HUES48 (cell line): ENCODE measurements around the gene RARB.

Experiments
- H3K27ac ChIP-seq: one replicate; pipeline ENCODE4 v1.7.0; 2013; ENCODE audit warnings: low read depth, low read length, inconsistent platforms
- H3K27me3 ChIP-seq: 2 replicates; pipeline ENCODE4 v1.6.1; 2013; ENCODE audit warnings: mild to moderate bottlenecking, low read length; ENCODE audit not compliant: control insufficient read depth, insufficient read depth
- H3K36me3 ChIP-seq: 2 replicates; pipeline ENCODE4 v1.6.1; 2013; ENCODE audit warnings: low read length; ENCODE audit not compliant: control insufficient read depth, insufficient read depth
- H3K4me1 ChIP-seq: 2 replicates; pipeline ENCODE4 v1.6.1; 2013; ENCODE audit warnings: mild to moderate bottlenecking, low read length; ENCODE audit not compliant: control insufficient read depth, insufficient read depth
- H3K4me3 ChIP-seq: 2 replicates; pipeline ENCODE4 v1.5.1; 2013; ENCODE audit warnings: mild to moderate bottlenecking, low read depth, low read length
- H3K9ac ChIP-seq: 2 replicates; pipeline ENCODE4 v1.6.1; 2013; ENCODE audit warnings: mild to moderate bottlenecking, low read depth, low read length, moderate library complexity
- H3K9me3 ChIP-seq: 2 replicates; pipeline ENCODE4 v1.6.1; 2013; ENCODE audit warnings: low read length; ENCODE audit not compliant: control insufficient read depth, insufficient read depth

The RARB gene

DNA sequence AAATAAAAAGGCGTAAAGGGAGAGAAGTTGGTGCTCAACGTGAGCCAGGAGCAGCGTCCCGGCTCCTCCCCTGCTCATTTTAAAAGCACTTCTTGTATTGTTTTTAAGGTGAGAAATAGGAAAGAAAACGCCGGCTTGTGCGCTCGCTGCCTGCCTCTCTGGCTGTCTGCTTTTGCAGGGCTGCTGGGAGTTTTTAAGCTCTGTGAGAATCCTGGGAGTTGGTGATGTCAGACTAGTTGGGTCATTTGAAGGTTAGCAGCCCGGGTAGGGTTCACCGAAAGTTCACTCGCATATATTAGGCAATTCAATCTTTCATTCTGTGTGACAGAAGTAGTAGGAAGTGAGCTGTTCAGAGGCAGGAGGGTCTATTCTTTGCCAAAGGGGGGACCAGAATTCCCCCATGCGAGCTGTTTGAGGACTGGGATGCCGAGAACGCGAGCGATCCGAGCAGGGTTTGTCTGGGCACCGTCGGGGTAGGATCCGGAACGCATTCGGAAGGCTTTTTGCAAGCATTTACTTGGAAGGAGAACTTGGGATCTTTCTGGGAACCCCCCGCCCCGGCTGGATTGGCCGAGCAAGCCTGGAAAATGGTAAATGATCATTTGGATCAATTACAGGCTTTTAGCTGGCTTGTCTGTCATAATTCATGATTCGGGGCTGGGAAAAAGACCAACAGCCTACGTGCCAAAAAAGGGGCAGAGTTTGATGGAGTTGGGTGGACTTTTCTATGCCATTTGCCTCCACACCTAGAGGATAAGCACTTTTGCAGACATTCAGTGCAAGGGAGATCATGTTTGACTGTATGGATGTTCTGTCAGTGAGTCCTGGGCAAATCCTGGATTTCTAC, at the start of gene RARB:
RARB (plus strand) TSS at position 322 of the 847 bp plus-strand sequence; CDS start at position 791, 469 bp downstream.
- peak within 1 kb of the TSS; percentile 63 for H3K27ac ChIP-seq
- H3K27me3 ChIP-seq = peaks cover 17% of the 10 kb centered on the region
- H3K4me1 ChIP-seq = peaks cover 79% of the 10 kb centered on the region
- H3K9me3 ChIP-seq = no peaks in the 10 kb centered on the region
- peak within 1 kb of the TSS; percentile 60 for H3K4me3 ChIP-seq
- peak within 1 kb of the TSS; percentile 23; the same call in 1 of the 2 replicates for H3K9ac ChIP-seq
- H3K36me3 ChIP-seq = no peaks in the 10 kb centered on the region

DNA sequence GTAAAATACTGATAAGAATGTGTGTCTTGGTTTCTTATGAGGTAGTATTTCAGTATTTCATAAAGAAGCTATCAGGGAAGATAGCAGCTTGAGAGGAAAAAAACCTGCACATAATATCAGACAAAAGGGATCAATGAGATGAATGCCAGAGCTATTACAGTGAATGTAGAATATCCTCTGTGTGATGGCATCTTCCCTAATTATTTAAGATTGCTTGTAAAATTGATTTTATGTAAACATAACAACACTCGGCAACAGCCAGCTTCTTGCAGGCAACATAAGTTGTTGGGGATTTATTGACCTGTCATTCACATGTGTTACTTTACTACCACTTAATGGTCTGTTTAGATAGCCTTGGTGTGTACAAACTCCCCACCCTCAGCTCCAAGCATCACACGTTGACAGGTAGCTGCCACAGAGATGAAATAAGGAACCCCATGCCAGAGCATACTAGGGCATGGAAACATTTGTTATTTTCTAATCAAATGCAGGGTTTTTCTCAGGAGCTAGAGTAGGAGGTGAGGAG, 49.2 kb upstream of the RARB start:
- no peak overlapping the region for H3K4me3 ChIP-seq
- H3K9ac ChIP-seq = no peak overlapping the region
- no peaks in the 10 kb centered on the region for H3K36me3 ChIP-seq
- no peaks in the 10 kb centered on the region for H3K9me3 ChIP-seq
- H3K4me1 ChIP-seq = no peaks in the 10 kb centered on the region; the same call in 1 of the 2 replicates
- no peak overlapping the region for H3K27ac ChIP-seq
- H3K27me3 ChIP-seq = no peaks in the 10 kb centered on the region

DNA sequence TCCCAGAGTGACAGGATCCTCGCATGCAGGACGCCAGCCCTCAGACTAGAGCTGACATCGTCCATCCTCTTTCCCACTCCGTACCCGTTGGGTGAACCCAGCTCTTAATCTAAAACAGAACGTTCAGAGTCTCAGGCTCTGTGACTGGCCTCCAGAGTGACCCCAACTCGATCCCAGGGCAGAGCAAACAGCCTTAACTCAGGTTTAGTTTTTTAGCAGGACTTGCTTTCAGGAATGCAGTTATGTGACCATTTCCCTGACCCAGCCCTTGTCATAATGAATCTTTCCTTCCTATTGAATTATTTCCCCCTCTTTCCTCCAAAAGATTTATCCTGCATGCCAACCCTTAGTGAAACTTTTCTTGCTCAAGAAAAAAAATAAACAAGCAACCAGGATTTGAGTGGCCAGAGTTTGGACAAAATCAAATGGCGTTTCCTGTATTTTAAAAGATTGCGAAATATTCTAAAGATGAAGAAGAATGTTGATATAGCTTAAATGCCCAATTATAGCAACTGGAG, 47.8 kb upstream of the RARB start:
- Histone ChIP-seq H3K36me3 (no peaks in the 10 kb centered on the region), H3K27me3 (no peaks in the 10 kb centered on the region), H3K27ac (no peak overlapping the region), H3K4me3 (no peak overlapping the region), H3K9me3 (no peaks in the 10 kb centered on the region), H3K9ac (no peak overlapping the region), H3K4me1 (no peaks in the 10 kb centered on the region; the same call in 1 of the 2 replicates)

DNA sequence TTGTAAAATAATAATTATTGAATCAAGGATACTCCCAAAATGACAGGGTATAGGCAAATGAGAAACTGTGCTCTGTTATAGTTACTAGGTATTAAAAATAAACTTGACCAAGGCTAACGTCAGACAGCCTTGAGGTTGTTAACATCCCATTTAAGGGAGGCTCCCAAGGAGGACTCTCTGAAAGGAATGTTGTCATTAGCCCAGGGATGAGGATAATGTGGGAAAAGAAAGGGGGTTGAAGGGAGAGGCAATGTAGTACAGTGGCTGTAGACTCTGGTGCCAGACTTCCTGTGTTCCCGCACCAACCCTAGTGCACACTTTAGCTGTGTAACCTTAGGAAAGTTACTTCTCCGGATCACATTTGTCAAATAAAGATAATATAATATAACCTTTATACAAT, 47.0 kb upstream of the RARB start:
- Histone ChIP-seq H3K9ac (no peak overlapping the region), H3K36me3 (no peaks in the 10 kb centered on the region), H3K4me1 (no peaks in the 10 kb centered on the region; the same call in 1 of the 2 replicates), H3K4me3 (no peak overlapping the region), H3K27me3 (no peaks in the 10 kb centered on the region), H3K9me3 (no peaks in the 10 kb centered on the region), H3K27ac (no peak overlapping the region)

DNA sequence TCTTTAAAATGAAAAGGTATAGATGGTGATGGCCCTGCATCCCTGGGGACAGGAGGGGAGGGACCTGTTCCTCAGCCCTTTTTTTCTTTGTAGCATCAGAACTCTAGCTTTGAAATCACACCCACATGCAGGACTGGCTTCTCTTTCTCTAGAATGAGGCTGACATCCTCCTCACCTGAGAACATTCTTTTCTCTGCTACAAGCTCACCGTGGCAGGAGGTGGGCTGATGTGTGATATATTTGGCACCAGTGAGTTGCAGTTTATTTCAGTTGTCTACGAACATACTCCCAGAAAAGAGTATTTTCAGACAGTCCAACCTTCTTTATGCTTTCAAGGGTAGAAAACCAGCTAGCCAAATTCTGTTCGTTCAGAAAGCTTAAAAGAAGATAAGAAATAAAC, 43.6 kb upstream of the RARB start:
- H3K27me3 ChIP-seq = no peaks in the 10 kb centered on the region
- no peak overlapping the region for H3K9ac ChIP-seq
- no peaks in the 10 kb centered on the region; the same call in 1 of the 2 replicates for H3K4me1 ChIP-seq
- no peaks in the 10 kb centered on the region for H3K36me3 ChIP-seq
- no peaks in the 10 kb centered on the region for H3K9me3 ChIP-seq
- H3K4me3 ChIP-seq = no peak overlapping the region
- H3K27ac ChIP-seq = no peak overlapping the region

DNA sequence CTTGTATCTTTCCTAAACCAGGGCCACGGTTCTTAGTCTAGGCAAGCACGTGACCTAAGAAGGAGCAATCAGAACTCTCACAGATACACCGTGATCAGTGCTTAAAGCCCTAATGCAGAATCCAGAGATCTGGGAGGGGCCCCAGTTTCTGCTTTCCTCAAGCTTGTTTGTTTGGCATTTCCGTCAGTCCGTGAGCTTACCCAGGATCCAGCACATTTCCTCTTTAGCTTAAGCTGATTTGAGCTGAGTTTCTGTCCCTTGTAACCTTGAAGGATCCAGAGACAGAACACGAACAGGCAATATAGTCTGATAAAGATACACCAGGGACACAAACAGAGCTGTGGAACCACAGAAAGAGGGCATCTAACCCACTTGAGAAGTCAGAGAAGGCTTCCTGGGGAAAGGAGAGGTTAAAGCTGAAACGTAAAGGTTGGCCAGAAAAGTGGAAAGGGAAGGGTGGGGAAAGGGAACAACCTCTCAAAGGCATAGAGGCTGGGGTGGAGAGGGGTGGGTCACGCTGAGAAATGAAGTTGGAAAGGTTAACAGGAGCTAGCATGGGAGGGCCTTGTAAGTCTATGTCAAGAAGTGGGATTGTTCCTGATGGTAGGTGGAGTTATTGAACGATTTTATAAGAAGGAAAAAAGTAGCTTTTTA, 42.1 kb upstream of the RARB start:
- H3K27me3 ChIP-seq = no peaks in the 10 kb centered on the region
- no peaks in the 10 kb centered on the region for H3K9me3 ChIP-seq
- no peak overlapping the region for H3K27ac ChIP-seq
- H3K4me1 ChIP-seq = no peaks in the 10 kb centered on the region
- no peak overlapping the region for H3K9ac ChIP-seq
- H3K4me3 ChIP-seq = no peak overlapping the region
- H3K36me3 ChIP-seq = no peaks in the 10 kb centered on the region

DNA sequence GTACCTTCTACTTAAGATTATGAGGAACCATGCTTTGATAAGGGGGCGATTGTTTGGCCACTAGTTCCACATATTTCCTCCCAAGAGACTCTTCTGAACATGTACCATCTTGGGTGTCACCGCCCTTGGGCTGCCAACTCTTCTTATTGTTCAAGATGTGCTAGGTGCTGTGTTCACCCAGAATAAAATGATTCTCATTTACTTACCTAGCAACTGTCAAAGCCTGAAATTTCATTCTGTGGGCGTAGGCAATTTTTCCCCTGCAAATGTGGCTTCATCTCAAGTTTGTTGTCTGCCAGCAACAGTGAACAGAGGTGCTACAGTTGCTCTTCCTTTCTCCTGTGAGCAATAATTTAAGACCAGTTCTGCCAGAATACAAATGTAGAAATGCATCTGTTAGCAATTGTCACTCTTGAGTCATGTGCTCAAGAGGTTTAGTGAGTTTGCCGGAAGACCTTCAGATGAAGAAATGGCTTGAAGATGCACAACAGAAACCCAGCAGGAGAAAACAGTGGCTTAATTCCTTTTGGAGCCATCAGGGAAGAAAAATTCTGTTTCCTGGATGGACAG, 41.3 kb upstream of the RARB start:
- H3K36me3 ChIP-seq = no peaks in the 10 kb centered on the region
- H3K4me1 ChIP-seq = no peaks in the 10 kb centered on the region
- no peaks in the 10 kb centered on the region for H3K9me3 ChIP-seq
- no peak overlapping the region for H3K9ac ChIP-seq
- no peak overlapping the region for H3K27ac ChIP-seq
- H3K27me3 ChIP-seq = no peaks in the 10 kb centered on the region
- no peak overlapping the region for H3K4me3 ChIP-seq

DNA sequence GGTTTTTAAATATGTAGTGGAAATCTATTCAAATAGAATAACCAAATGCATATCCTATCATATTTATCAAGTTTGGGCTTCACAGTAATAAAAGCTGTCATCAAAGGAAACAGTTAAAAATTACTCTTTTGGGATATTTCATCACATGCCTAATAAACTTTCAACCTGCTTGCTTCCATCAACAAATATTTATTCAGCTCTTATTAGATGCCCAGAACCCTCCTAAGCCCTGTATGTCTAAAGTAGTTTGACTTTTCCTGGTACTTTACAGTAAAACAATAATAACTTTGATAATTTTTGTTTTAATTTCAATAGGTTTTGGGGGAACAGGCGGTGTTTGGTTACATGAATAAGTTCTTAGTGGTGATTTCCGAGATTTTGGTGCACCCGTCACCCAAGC, 37.5 kb upstream of the RARB start:
- no peak overlapping the region for H3K9ac ChIP-seq
- no peaks in the 10 kb centered on the region for H3K4me1 ChIP-seq
- H3K27ac ChIP-seq = no peak overlapping the region
- no peaks in the 10 kb centered on the region for H3K9me3 ChIP-seq
- H3K36me3 ChIP-seq = no peaks in the 10 kb centered on the region
- H3K27me3 ChIP-seq = no peaks in the 10 kb centered on the region
- H3K4me3 ChIP-seq = no peak overlapping the region

DNA sequence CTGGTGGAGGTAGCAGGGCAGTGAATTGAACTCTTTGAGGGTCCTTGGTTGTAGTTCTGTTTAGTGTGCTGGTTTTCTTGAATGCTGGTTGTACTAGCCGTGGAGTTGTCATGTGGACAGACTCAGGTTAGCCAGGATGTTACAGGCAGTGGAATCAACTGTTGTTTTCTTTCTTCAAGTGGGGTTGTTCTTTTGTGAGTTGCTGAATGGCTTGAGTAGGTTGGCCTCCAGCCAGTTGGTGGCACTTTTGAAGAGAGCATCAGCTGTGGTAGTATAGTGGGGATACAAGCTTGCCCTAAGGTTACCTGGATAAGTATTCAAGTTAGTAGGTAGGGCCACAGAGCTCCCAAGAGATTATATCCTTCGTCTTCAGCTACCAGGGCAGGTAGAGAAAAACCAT, 31.8 kb upstream of the RARB start:
- Histone ChIP-seq H3K9ac (no peak overlapping the region), H3K27ac (no peak overlapping the region), H3K27me3 (no peaks in the 10 kb centered on the region), H3K36me3 (no peaks in the 10 kb centered on the region), H3K9me3 (no peaks in the 10 kb centered on the region), H3K4me1 (no peaks in the 10 kb centered on the region), H3K4me3 (no peak overlapping the region)

DNA sequence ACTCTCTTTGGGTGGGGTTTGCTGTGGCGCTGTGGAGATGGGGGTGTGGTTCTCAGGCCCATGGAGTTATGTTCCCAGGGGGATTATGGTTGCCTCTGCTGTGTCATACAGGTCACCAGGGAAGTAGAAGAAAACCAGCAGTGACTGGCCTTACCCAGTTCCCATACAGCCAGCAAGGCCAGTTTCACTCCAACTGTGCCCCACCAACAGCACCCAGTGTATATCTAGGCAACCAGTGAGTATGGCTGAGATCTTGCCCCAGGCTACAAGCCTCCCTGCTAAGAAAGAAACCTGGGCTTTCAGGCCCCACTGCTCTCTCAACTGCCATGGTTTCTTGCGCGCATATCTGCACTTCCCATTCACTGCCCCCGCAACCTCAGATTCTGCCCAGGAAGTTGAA, 31.4 kb upstream of the RARB start:
- Histone ChIP-seq H3K27me3 (no peaks in the 10 kb centered on the region), H3K4me3 (no peak overlapping the region), H3K36me3 (no peaks in the 10 kb centered on the region), H3K27ac (no peak overlapping the region), H3K4me1 (no peaks in the 10 kb centered on the region), H3K9ac (no peak overlapping the region), H3K9me3 (no peaks in the 10 kb centered on the region)
